ENCODE data around the gene LIME1. TPM values are rescaled to one million over a fixed set of nuclear protein-coding genes. Genes with fewer than 3 reads are reported as not detected.
"Not testable (repeated sequence)": the region's sequence is repeated elsewhere in the genome, so short reads cannot be mapped to it uniquely, and the experiment has no call there.

Gene LIME1
- polyA plus RNA-seq, 1 experiment = 1.5 TPM

DNA sequence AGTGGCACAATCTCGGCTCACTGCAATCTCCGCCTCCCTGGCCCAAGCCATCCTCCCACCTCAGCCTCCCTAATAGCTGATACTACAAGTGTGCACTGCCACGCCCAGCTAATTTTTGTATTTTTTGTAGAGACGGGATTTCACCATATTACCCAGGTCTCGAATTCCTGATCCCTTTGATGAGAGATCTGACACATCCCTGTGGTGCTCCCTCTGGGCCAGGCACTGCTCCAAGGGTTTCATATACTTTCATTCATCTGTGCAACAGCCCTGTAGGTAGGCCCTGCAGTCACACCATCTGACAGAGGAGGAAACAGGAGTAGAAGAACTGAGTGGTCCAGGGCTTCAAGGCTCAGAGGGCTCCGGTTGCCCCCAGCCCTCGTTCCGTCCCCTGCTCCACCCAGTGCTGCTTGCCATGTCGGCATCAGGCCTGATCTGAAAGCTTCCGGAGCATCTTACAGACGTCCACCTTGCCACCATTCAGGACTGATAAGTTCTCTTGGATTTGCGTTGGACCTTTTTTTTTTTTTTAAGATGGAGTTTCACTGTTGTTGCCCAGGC lies 25.3 kb upstream of the LIME1 start:
- POLR2A ChIA-PET = interaction anchor here (0.7 kb wide), 1 partner anchor 17 kb away, joined by 4 read pairs; no protein-coding TSS in a partner anchor
- Histone ChIP-seq H3K4me3 (ENCODE audit: low read depth, low read length) (no peak overlapping the region), H3K27me3 (ENCODE audit: control insufficient read depth, insufficient read depth, low read length) (no peaks in the 10 kb centered on the region), H3K27ac (ENCODE audit: low read depth, low read length) (no peak overlapping the region), H3K9me3 (ENCODE audit: control insufficient read depth, insufficient read depth, low read length) (peaks cover 18% of the 10 kb centered on the region)
- TF ChIP-seq, protein P1, sequence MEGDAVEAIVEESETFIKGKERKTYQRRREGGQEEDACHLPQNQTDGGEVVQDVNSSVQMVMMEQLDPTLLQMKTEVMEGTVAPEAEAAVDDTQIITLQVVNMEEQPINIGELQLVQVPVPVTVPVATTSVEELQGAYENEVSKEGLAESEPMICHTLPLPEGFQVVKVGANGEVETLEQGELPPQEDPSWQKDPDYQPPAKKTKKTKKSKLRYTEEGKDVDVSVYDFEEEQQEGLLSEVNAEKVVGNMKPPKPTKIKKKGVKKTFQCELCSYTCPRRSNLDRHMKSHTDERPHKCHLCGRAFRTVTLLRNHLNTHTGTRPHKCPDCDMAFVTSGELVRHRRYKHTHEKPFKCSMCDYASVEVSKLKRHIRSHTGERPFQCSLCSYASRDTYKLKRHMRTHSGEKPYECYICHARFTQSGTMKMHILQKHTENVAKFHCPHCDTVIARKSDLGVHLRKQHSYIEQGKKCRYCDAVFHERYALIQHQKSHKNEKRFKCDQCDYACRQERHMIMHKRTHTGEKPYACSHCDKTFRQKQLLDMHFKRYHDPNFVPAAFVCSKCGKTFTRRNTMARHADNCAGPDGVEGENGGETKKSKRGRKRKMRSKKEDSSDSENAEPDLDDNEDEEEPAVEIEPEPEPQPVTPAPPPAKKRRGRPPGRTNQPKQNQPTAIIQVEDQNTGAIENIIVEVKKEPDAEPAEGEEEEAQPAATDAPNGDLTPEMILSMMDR (IDR thresholded peaks at IDR 0.05; ENCODE audit: low read depth, low read length) = no peak
- CTCF ChIA-PET = no interaction called here
- no peak for DNase-seq (ENCODE audit: low read depth, low spot score)

DNA sequence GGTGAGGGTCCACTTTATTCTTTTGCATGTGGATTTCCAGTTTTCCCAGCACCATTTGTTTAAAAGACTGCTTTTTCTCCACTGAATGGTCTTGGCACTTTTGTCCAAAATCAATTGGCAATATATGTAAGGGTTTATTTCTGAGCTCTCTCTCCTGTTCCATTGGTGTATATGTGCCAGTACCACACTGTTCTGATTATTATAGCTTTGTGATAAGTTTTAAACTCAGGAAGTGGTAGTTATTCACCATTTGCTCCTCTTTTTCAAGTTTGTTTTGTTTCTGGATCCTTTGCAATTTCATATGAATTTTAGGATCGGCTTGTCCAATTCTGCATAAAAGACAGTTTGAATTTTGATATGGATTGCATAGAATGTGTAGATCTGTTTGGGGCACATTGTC lies 24.3 kb upstream of the LIME1 start:
- ChIA-PET CTCF (no interaction called here), POLR2A (no interaction called here)
- Histone ChIP-seq H3K9me3 (ENCODE audit: control insufficient read depth, insufficient read depth, low read length) (peaks cover 18% of the 10 kb centered on the region), H3K27me3 (ENCODE audit: control insufficient read depth, insufficient read depth, low read length) (no peaks in the 10 kb centered on the region), H3K4me3 (ENCODE audit: low read depth, low read length) (no peak overlapping the region), H3K27ac (ENCODE audit: low read depth, low read length) (no peak overlapping the region)
- DNase-seq (ENCODE audit: low read depth, low spot score) = no peak
- TF ChIP-seq, protein P1 (IDR thresholded peaks at IDR 0.05; ENCODE audit: low read depth, low read length) = no peak

DNA sequence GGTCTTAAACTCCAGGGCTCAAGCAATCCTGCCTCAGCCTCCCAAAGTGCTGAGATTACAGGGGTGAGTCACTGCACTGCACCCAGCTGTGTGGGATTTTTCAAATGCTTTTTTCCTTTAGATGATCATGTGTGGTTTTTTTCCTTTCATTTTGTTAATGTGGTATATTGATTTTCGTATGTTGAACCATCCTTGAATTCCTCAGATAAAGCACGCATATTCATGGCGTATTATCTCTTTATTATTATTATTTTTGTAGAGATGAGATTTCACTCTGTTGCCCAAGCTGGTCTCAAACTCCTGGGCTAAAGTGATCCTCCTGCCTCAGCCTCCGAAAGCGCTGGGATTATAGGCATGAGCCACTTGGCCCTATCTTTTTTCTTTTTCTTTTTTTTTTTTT lies 21.6 kb upstream of the LIME1 start:
- Histone ChIP-seq H3K9me3 (ENCODE audit: control insufficient read depth, insufficient read depth, low read length) (peaks cover 27% of the 10 kb centered on the region), H3K4me3 (ENCODE audit: low read depth, low read length) (no peak overlapping the region), H3K27ac (ENCODE audit: low read depth, low read length) (no peak overlapping the region), H3K27me3 (ENCODE audit: control insufficient read depth, insufficient read depth, low read length) (no peaks in the 10 kb centered on the region)
- CTCF ChIA-PET = no interaction called here
- DNase-seq (ENCODE audit: low read depth, low spot score) = no peak
- TF ChIP-seq, protein P1 (IDR thresholded peaks at IDR 0.05; ENCODE audit: low read depth, low read length) = no peak
- POLR2A ChIA-PET = no interaction called here

DNA sequence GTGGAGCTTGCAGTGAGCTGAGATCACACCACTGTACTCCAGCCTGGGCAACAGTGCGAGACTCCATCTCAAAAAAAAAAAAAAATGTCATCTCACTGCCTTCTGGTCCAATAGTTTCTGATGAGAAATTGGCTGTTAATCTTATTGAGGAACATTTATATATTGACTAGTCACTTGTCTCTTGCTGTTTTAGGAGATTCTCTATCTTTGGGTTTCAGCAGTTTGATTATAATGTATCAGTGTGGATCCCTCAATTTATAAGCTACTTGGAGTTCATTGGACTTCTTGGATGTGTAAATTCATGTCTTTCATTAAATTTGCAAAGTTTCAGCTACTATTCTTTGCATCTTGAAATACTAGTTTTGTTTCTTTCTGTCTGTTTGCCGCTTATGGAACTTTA lies 17.5 kb upstream of the LIME1 start:
- H3K27ac ChIP-seq (ENCODE audit: low read depth, low read length) = no peak overlapping the region
- H3K27me3 ChIP-seq (ENCODE audit: control insufficient read depth, insufficient read depth, low read length) = no peaks in the 10 kb centered on the region
- H3K9me3 ChIP-seq (ENCODE audit: control insufficient read depth, insufficient read depth, low read length) = peaks cover 24% of the 10 kb centered on the region
- ChIA-PET POLR2A (interaction anchor here (0.7 kb wide), 1 partner anchor 22 kb away, joined by 3 read pairs; no protein-coding TSS in a partner anchor), CTCF (interaction anchor here (0.6 kb wide), 1 partner anchor 32 kb away, joined by 3 read pairs; no protein-coding TSS in a partner anchor)
- no peak for DNase-seq (ENCODE audit: low read depth, low spot score)
- H3K4me3 ChIP-seq (ENCODE audit: low read depth, low read length) = no peak overlapping the region
- TF ChIP-seq, protein P1 (IDR thresholded peaks at IDR 0.05; ENCODE audit: low read depth, low read length) = no peak

DNA sequence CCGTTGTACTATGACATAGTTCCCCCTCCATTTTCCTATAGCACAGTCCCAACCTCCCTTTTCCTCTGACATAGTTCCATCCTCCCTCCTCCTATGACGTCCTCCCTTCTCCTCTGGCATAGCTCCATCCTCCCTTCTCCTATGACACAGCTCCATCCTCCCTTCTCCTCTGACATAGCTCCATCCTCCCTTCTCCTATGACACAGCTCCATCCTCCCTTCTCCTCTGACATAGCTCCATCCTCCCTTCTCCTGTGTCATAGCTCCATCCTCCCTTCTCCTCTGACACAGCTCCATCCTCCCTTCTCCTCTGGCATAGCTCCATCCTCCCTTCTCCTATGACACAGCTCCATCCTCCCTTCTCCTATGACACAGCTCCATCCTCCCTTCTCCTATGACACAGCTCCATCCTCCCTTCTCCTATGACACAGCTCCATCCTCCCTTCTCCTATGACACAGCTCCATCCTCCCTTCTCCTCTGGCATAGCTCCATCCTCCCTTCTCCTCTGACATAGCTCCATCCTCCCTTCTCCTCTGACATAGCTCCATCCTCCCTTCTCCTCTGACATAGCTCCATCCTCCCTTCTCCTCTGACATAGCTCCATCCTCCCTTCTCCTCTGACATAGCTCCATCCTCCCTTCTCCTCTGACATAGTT lies 13.4 kb upstream of the LIME1 start:
- not testable (repeated sequence) for H3K4me3 ChIP-seq (ENCODE audit: low read depth, low read length); DNase-seq (ENCODE audit: low read depth, low spot score); H3K27ac ChIP-seq (ENCODE audit: low read depth, low read length); H3K27me3 ChIP-seq (ENCODE audit: control insufficient read depth, insufficient read depth, low read length)
- H3K9me3 ChIP-seq (ENCODE audit: control insufficient read depth, insufficient read depth, low read length) = peaks cover 22% of the 10 kb centered on the region
- ChIA-PET CTCF (interaction anchor here (0.7 kb wide), 1 partner anchor 15 kb away, joined by 3 read pairs; the partner anchor contains the start of gene ZGPAT), POLR2A (interaction anchor here (0.7 kb wide), 1 partner anchor 16 kb away, joined by 3 read pairs; the partner anchor contains the start of gene SLC2A4RG)

DNA sequence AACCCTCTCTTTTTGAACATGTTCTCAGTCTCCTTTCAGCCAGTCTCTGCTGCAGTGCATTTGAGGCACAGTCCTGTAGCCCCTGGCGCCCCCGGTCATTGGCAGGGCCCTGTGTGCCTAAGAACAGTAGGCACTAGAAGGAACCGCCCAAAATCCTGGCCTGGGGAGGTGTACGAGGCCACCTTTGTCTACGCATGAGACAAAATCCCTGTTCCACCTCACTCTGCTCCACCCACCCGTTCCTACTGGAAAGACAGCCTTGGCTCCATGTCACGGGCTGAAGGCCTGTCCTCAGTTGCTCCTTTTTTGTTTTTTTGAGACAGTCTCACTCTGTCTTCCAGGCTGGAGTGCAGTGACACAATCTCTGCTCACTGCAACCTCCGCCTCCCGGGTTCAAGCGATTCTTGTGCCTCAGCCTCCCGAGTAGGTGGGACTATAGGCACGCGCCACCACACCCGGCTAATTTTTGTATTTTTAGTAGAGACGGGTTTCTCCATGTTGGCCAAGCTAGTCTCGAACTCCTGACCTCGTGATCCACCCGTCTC lies 6.2 kb upstream of the LIME1 start:
- POLR2A ChIA-PET; H3K27ac ChIP-seq (ENCODE audit: low read depth, low read length); H3K4me3 ChIP-seq (ENCODE audit: low read depth, low read length); DNase-seq (ENCODE audit: low read depth, low spot score); CTCF ChIA-PET; H3K27me3 ChIP-seq (ENCODE audit: control insufficient read depth, insufficient read depth, low read length); H3K9me3 ChIP-seq (ENCODE audit: control insufficient read depth, insufficient read depth, low read length): not testable (repeated sequence)

Data from AG04450 (cell line).